AG20443 (cell line): ENCODE measurements around the gene NR1H3.

Source experiments
- DNase-seq: peaks from one replicate; pipeline ENCODE4 v3.0.0; 2012; ENCODE audit warnings: low spot score, mixed read lengths

NR1H3 gene

GRCh38 chr11:47244448-47245350, 13.1 kb upstream of the NR1H3 start:
- no peak for DNase-seq

GRCh38 chr11:47245611-47246357, 12.0 kb upstream of the NR1H3 start:
- no peak for DNase-seq

GRCh38 chr11:47247502-47247901, 10.3 kb upstream of the NR1H3 start:
- no peak for DNase-seq

- DNase-seq = peak; percentile 47
Observed at GRCh38 chr11:47248304-47248663, 9.5 kb upstream of the NR1H3 start.

GRCh38 chr11:47248664-47249377, 9.0 kb upstream of the NR1H3 start, which contains the start of gene ACP2:
Gene ACP2, minus strand, starts transcription at chr11:47248814. Its CDS starts 25 bp downstream, at chr11:47248789.
- peak; percentile 91 for DNase-seq

GRCh38 chr11:47249378-47249715, 8.4 kb upstream of the NR1H3 start:
- DNase-seq = no peak

GRCh38 chr11:47251751-47252150, 6.0 kb upstream of the NR1H3 start:
- DNase-seq = no peak

- no peak for DNase-seq
Observed at GRCh38 chr11:47253660-47254059, 4.1 kb upstream of the NR1H3 start.

- no peak for DNase-seq
Observed at GRCh38 chr11:47254386-47254785, 3.4 kb upstream of the NR1H3 start.

- DNase-seq = no peak
Observed at GRCh38 chr11:47256374-47256773, 1.4 kb upstream of the NR1H3 start.

GRCh38 chr11:47257177-47257516, 649 bp upstream of the NR1H3 start:
- no peak for DNase-seq

- no peak for DNase-seq
Observed at GRCh38 chr11:47258317-47258902, 614 bp downstream of the NR1H3 start.

- peak; percentile 67 for DNase-seq
Observed at GRCh38 chr11:47259232-47259977, 1.6 kb downstream of the NR1H3 start.

- DNase-seq = no peak
Observed at GRCh38 chr11:47260366-47260765, 2.6 kb downstream of the NR1H3 start.

- no peak for DNase-seq
Observed at GRCh38 chr11:47261291-47261800, 3.5 kb downstream of the NR1H3 start.

GRCh38 chr11:47264119-47264518, 6.3 kb downstream of the NR1H3 start:
- no peak for DNase-seq

- DNase-seq = no peak
Observed at GRCh38 chr11:47264521-47264920, 6.7 kb downstream of the NR1H3 start.

- DNase-seq = no peak
Observed at GRCh38 chr11:47267876-47268275, 10.1 kb downstream of the NR1H3 start.

GRCh38 chr11:47268448-47269001, 10.7 kb downstream of the NR1H3 start:
- DNase-seq = no peak

GRCh38 chr11:47269002-47269828, 11.4 kb downstream of the NR1H3 start:
- peak; percentile 97 for DNase-seq
